Left forelimb (tissue), 1 donor: Measurements from ENCODE around the gene COX14.

Source experiments
- DNase-seq: peaks from one replicate; pipeline ENCODE4 v3.0.0-alpha.2; 2018; ENCODE audit warnings: low spot score

Gene COX14

GRCh38 chr12:50084775-50085614 is 27.0 kb upstream of the COX14 start, which contains the start of gene SMARCD1:
Gene SMARCD1, plus strand, starts transcription at chr12:50085342. Its CDS starts 28 bp downstream, at chr12:50085370.
- DNase-seq = peak; percentile 93

GRCh38 chr12:50085615-50086072 is 26.4 kb upstream of the COX14 start:
- no peak for DNase-seq

- DNase-seq = no peak
Measured at GRCh38 chr12:50086148-50086547, 25.9 kb upstream of the COX14 start.

GRCh38 chr12:50087151-50087550 is 24.9 kb upstream of the COX14 start:
- no peak for DNase-seq

- no peak for DNase-seq
Measured at GRCh38 chr12:50087995-50088394, 24.0 kb upstream of the COX14 start.

- DNase-seq = no peak
Measured at GRCh38 chr12:50088577-50089335, 23.3 kb upstream of the COX14 start.

GRCh38 chr12:50089730-50090129 is 22.3 kb upstream of the COX14 start:
- no peak for DNase-seq

- DNase-seq = no peak
Measured at GRCh38 chr12:50090391-50090790, 21.6 kb upstream of the COX14 start.

- DNase-seq = no peak
Measured at GRCh38 chr12:50097952-50098351, 14.1 kb upstream of the COX14 start.

GRCh38 chr12:50099302-50100008 is 12.6 kb upstream of the COX14 start:
- DNase-seq = no peak

GRCh38 chr12:50100561-50100960 is 11.5 kb upstream of the COX14 start:
- no peak for DNase-seq

GRCh38 chr12:50101663-50102062 is 10.4 kb upstream of the COX14 start:
- no peak for DNase-seq

- DNase-seq = no peak
Measured at GRCh38 chr12:50102131-50102531, 9.9 kb upstream of the COX14 start.

- DNase-seq = no peak
Measured at GRCh38 chr12:50102646-50103309, 9.3 kb upstream of the COX14 start.

GRCh38 chr12:50103351-50103750 is 8.7 kb upstream of the COX14 start:
- DNase-seq = no peak

GRCh38 chr12:50103767-50104321 is 8.2 kb upstream of the COX14 start, which contains the start of gene GPD1:
Gene GPD1, plus strand, starts transcription at chr12:50104008. Its CDS starts 43 bp downstream, at chr12:50104051.
- DNase-seq = no peak

GRCh38 chr12:50104417-50105366 is 7.3 kb upstream of the COX14 start:
- DNase-seq = no peak

- no peak for DNase-seq
Measured at GRCh38 chr12:50105913-50106450, 6.1 kb upstream of the COX14 start.

- no peak for DNase-seq
Measured at GRCh38 chr12:50106907-50107306, 5.1 kb upstream of the COX14 start.
